HG03066 (cell line): ENCODE results near the gene RIPOR2.

ENCODE experiments used
- ATAC-seq: cut with Tn5 transposase; IDR thresholded peaks from one replicate; pipeline ENCODE4 v1.9.1; 2021; ENCODE audit warnings: low read depth; ENCODE audit not compliant: unreplicated experiment

The RIPOR2 gene

GRCh38 chr6:24856901-24857670, 78.7 kb downstream of the RIPOR2 start:
- ATAC-seq, result no peak

- ATAC-seq, result no peak
These were observed 79.5 kb downstream of the RIPOR2 start for GRCh38 chr6:24856246-24856599.

DNA sequence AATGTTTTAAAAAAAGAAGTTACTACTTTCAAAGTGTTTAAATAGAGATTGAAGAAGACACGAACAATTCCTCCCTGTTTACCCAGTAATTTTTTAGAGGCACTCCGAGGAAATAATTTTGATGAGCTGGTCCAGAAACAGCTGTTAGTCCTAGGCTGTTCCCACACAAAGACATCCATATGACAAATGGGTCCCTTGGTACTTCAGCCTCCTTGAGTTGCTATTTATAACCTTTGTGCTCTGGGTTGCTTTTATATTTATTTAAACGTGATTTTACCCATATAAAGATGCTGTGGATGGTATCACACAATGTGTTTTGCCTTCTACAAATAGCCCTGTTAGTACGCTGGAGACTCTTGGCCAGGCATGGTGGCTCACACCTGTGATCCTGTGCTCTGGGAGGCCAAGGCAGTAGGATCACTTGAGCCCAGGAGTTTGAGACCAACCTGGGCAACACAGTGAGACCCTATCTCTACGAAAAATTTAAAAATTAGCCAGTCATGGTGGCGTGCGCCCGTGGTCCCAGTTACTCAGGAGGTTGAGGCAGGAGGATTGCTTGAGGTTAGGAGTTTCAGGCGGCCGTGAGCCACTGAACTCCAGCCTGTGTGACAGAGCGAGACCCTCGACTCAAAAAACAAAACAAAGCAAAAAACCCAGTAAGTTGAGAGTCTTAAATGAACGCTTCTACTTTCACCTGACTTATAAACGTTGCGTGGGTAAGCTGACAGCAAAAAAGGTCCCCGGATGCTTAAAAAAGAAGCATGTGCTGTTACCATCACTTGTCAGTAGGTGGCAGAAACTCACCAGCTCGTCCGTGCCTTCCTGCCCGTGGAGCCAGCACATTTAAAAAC, 80.1 kb downstream of the RIPOR2 start:
- no peak for ATAC-seq

DNA sequence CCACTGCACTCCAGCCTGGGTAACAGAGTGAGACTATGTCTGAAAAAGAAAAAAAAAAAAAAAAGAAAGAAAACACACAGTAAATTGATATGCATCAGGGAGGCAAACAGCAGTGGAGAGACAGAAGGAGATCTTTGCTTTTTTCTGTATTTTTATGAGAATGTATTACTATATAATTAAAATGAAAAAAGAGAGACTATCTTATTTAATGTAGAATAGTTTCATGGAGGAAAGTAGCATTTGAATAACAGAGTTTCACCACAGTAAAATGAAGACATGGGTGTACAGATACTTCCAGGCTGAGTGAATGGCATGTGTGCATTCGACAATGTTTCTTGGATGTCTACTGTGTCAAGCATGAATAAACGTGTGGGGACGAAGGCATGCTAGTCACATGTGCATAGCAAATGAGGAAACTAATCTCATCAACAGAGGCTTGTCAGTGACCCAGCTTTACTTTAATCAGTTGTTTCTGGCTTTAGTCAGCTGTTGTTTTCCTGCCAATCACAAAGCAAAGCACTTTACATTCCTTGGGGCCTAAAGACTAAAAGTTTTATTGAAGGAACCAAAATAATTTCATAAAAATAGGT, 81.6 kb downstream of the RIPOR2 start:
- ATAC-seq, result no peak

- ATAC-seq, result no peak
These were observed 84.7 kb downstream of the RIPOR2 start for GRCh38 chr6:24851086-24851485.

DNA sequence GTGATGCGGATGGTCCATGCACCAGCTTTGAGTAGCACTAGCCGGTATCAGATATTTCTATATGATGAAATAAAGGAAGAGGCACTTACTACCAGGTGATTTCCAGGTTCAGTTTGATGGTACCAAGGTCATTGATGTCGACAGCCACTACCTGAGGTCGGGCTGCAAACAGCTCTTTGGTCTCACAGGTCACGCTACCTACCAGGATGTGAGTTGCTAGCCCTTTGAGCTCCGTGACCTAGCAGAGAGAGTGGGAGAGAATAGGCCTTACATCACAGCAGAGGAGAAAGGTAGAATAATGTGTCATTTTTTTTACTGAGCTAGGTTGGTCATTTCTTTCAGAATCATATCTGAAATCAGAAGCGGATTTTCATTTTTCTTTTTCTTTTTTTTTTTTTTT, 86.0 kb downstream of the RIPOR2 start:
- ATAC-seq, result no peak

DNA sequence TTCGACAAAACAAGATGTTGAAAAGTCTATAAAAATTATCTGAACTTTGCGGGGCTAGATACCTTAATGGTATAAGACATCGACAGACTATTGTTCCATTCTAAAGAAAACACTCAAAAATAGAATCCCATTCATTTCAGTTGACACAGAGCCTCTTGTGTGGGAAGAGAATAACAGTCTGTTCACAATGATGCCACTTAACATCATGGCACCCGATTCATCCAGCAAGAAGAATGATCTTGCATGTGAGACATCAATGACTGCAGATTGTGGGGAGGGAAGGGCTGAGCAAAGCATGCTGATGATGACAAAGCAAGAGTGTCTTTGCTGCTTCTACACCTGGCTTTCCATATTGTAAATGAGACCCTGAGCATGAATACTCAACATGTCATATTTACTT, 87.3 kb downstream of the RIPOR2 start:
- no peak for ATAC-seq

GRCh38 chr6:24847402-24847801, 88.4 kb downstream of the RIPOR2 start:
- ATAC-seq, result no peak

GRCh38 chr6:24845578-24845977, 90.2 kb downstream of the RIPOR2 start:
- ATAC-seq, result no peak

DNA sequence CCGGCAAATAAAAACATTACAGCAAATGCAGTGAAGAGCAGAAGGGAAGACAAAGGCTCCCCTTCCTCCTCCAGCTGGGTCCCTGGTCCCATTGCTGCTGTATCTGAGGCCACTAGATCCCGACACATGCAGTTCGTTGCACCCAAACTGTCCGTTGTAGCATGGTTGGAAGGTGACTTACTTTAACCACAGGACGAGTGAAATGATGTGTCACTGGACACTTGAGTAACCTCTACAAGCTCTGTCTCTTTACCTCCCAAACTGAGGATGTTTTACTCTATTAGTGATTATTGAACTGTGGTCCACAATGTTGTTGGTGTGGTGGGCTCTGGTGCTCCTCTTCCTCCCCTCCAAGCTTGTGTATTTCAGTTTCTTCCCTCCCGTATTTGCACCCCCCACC, 90.9 kb downstream of the RIPOR2 start:
- ATAC-seq, result no peak

DNA sequence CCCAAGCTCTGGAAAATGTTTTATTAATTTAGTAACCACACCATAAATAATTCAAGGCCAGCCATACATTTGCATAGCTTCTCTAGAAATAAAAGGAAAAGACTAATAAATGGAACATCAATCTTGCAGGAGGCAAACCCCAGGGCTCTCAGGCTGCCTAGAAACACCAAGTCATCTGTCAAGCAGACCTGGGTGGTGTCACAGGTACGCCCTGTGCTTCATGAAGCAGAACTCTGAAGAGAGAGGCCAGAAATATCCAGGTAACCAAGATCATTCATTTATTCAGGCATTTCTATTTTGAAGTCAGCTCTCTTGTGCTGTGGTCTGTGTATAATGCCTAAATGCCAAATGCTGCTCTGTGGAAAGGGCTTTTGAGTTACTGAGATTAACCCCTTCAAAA, 91.7 kb downstream of the RIPOR2 start:
- ATAC-seq, result no peak

DNA sequence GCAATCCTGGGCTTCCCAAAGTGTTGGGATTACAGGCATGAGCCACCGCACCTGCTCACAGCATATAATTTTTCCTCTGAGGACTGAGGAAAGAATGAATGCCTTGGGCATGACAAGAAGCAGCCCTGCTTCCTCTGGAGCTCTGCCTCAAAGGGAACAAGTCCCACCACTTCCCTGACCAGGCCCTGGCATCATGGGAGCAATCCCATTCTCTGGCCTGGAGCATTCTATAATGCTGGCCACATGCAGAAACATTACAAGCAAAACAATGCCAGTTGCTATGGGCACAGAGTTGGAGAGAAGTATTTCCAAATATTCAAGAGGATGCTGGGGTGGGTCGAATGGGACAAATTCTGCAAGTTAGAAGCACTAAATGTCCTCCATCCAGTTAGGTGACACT, 95.6 kb downstream of the RIPOR2 start:
- no peak for ATAC-seq

GRCh38 chr6:24838994-24839393, 96.8 kb downstream of the RIPOR2 start:
- ATAC-seq, result no peak

GRCh38 chr6:24838081-24838480, 97.7 kb downstream of the RIPOR2 start:
- ATAC-seq, result no peak

DNA sequence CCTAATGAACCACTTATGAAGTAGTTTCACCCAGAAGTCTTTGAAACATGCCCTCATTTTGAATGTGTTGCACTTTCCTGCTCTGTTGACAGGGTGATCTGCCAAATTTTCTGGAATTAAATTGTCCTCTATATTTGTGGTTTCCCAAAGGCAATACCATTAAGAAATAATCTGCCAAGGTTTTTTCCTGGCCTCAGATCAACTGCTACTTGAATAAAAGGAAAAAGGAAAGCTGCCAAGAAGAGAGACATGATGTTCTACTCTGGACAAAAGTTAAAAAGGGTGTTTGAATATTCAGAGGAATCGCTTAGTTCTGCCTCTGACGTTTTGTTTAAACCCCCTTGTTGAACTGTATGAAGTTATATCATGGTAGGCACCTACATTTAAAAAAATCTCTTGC, 99.7 kb downstream of the RIPOR2 start:
- no peak for ATAC-seq

DNA sequence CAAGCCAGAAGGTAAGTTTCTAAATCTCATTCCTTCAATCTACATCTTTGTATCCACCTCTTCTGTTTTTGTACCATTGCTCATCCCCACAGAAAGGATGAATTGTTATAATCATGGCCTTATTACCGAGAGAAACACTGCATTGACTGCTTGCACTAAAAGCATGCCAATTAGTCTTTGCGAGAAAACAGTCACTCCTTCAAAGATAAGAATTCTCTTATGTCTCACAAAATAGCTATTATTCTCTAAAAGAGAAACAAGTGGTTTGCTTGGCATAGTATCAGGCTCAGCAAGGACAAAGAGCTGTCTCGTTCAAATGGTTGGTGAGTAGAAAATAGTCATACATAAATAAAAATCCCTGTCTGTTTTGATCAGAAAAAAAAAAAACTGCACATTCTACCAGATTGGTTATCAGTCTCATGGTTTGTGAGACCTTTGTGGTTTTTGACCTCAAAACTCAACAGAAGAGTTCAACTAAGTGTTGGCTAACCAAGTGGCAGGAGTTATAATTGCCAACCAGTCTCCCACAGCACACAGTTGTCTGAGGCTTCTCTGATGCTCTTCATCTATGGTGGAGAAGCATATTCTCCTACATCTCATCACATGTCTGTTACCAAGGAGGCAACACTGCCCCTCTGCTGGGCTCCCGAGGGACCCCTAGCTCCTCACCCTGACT, 101.9 kb downstream of the RIPOR2 start:
- ATAC-seq, result no peak

DNA sequence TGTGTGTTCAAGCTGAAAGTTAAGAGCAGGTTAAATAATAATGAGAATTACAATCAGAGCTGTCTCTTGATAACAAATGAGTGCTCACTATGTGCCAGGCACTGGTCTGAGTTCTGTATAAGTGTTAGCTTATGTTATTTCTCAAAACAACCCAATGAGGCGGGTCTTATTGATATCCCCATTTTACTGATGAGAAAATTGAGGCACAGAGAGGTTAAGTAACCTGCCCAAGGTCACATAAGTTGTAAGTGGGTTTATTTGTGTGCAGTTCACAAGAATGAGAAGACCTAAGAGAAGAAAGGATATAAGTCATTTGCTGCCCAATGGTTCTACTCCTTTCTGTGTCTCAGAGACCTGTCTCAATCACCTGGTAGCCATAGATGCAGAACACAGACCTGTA, 103.0 kb downstream of the RIPOR2 start:
- no peak for ATAC-seq

DNA sequence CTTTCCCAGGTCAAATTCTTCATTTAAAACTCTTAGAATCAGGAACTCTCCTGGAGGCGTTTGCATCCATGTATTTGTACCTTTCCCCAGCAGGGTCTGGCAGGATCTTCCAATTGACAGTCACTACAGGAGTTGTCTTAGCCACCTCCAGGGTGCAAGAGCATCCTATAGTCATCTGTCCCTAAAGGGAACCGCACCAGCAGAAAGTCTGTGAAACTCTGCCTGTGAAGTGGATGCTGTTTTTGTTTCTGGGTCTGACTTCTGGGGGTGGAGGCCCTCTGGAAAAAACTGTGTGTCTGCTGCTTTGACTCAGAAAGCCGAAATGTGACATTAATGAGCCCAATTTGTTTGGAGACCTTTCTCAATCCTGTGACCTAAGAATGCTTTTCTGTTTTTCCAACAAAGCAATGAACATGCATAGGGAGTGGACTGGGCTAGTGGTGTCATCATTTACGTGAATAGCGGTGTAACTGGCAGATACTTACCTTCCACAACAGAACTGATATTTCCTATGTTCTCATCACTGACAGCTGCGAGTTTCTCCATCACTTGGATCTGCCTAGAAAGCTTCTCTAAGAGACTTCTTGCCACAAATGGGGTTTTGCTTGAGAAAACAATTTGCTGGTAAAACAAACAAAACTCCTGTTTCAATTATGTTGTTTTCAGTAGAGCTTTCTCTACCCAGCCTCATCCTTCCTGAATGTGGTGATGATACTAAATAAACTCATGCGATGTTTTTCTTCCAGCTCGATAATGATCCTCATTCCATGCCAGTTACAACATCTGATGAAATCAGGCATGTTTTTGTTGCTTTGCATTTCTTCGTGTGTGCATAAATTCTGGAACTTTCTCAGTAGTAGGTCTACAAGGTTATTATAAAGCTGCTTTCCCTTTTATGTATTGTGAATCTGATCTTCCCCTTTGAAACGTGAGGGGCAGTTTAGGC, 103.7 kb downstream of the RIPOR2 start:
- ATAC-seq, result no peak

GRCh38 chr6:24829657-24830056, 106.1 kb downstream of the RIPOR2 start:
- no peak for ATAC-seq

- no peak for ATAC-seq
These were observed 107.8 kb downstream of the RIPOR2 start for GRCh38 chr6:24827970-24828369.
